Activated T-helper 1 cell treated with Interleukin-2 at 50 U/mL for 16 hours (primary cell): ENCODE results near the gene SLC7A4.
"Not testable (repeated sequence)": the region's sequence is repeated elsewhere in the genome, so short reads cannot be mapped to it uniquely, and the experiment has no call there.

Experiments used
- DNase-seq: peaks from one replicate; pipeline ENCODE4 v3.0.0-alpha.2; 2020; ENCODE audit warnings: low read depth

SLC7A4 gene, protein sequence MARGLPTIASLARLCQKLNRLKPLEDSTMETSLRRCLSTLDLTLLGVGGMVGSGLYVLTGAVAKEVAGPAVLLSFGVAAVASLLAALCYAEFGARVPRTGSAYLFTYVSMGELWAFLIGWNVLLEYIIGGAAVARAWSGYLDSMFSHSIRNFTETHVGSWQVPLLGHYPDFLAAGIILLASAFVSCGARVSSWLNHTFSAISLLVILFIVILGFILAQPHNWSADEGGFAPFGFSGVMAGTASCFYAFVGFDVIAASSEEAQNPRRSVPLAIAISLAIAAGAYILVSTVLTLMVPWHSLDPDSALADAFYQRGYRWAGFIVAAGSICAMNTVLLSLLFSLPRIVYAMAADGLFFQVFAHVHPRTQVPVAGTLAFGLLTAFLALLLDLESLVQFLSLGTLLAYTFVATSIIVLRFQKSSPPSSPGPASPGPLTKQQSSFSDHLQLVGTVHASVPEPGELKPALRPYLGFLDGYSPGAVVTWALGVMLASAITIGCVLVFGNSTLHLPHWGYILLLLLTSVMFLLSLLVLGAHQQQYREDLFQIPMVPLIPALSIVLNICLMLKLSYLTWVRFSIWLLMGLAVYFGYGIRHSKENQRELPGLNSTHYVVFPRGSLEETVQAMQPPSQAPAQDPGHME

DNA sequence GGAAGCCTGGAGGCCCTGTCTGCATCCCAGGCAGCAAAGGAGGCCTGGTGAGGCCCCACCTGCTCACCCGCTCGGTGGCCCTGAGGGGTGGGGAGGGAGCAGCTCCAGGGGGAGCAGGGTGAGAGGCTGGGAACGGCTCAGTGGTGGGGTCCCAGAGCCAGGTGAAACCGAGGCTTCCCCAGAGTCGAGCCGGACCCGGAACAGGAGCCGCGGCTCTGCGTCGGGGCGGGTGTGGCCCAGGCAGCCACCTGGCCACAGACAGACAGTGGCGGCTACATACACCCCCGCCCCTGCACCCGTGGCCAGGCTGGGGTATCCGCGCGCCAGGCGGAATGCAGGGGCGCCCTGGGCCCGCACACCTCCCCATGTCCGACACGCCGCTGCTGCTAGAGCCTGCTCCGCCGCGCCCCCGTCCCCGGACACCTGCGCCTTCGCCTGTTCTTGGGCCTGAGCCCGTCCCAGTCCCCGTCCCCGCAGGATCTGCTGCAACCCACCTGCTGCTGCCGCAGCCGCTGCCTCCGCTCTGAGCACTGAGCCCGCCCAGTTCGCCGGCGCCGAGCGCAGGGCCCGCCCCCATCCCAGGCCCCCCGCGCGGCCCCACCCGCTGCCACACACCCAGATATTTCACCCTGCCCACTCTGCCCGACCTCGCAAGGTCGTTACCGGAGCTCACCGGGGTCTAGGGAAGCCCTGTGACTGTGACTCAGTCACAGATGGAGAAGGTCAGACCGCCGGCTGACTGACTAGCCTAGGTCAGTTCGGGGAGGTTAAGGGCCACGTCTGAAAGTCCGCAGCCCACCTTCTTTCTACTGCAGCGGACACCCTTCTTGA is at the start of gene SLC7A4:
Gene SLC7A4, minus strand, starts transcription at position 525 of the 831 bp plus-strand sequence. CDS start 749 bp downstream, outside the sequence.
- DNase-seq, result no peak

DNA sequence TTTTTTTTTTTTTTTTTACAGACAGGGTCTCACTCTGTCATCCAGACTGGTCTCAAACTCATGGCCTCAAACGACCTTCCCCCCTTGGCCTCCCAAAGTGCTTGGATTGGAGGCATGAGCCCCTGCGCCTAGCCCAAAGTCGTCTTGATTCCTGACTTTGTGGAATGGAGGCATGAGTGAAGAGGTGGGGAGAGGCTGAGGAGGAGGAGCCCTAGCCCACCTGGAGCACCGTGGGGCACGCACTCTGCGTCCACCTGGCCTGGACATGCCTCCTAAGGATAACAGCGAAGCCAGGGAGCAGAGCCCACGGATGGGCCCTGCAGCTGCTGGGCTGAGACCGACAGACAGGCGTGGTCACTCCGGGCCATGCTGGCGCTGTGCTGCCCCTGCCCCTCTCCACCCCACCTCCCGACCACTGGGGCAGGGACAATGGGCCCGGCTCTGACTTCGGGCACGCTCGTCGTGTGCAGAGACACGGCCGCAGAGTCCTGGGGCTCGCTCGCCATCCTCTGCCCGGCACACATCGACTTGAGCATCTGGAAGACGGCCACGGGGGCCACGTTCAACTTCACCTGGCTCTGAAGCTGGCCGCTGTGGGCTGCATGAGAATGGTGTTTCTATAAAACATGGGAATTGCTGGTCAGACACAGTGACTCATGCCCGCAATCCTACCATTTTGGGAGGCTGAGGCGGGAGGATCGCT is 48.2 kb upstream of the SLC7A4 start:
- no peak for DNase-seq

DNA sequence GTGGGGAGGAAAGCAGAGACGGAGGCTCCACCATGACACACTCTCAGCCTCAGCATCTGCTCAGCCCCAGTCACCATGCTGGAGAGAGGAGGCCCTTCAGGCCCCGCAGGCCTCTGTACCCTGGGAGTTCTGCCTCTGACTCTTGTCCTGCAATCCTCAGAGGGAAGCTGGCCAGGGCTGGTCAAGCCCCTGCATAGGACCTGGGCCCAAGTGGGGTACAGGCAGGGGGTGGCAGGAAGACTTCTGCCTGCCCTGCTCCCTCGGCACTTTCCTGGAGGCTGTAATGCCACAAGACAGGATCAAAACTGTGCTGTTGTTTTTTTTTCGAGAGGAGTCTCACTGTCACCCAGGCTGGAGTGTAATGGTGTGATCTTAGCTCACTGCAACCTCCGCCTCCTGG is 47.1 kb upstream of the SLC7A4 start:
- DNase-seq, result no peak

DNA sequence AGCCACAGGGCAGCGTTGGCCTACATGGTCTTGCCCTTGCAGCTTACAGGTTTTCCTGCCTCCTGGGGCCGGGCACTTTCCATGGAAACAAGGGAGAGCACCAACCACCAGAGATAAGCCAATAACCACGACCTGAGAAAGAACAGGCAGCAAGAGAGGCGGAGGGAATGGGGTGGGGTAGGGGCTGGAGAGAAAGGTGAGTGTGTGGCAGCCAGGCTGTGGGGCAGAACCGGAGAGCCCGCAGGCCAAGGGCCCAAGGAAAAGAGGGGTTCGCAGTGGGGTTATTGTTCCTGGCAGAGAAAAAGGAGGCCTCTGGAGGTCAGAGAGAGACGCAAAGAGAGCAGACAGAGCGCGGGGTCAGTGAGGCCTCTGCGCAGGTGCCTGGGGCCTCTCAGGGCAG is 46.6 kb upstream of the SLC7A4 start:
- DNase-seq, result no peak

DNA sequence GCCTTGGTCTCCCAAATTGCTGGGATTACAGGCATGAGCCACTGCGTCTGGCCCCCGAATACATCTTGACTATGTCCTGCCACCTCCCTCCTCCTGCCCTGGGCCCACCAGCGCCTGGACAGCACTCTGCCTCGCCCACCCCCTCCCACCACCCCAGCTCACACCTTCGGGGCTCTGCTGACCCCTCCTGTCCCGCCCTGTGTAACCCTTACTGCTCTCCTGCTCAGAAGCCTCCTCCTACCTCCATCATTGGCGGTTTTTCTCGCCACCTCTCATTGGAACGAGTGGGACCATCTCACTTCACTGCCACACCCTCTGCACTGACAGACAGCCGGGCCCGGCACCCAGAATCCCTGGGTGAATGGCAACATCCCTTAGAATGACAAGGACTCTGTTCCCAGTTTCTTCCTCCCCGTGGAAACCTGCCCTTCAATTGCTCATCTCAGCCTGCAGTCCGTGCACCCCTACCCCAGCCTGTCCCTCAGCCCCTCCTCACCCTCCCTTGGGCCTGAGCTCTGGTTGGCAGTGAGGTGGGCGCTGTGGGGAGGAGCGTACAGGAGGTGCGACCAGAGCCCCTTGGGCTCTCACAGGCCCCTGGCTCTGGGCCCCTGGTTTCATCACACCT is 45.6 kb upstream of the SLC7A4 start:
- no peak for DNase-seq

DNA sequence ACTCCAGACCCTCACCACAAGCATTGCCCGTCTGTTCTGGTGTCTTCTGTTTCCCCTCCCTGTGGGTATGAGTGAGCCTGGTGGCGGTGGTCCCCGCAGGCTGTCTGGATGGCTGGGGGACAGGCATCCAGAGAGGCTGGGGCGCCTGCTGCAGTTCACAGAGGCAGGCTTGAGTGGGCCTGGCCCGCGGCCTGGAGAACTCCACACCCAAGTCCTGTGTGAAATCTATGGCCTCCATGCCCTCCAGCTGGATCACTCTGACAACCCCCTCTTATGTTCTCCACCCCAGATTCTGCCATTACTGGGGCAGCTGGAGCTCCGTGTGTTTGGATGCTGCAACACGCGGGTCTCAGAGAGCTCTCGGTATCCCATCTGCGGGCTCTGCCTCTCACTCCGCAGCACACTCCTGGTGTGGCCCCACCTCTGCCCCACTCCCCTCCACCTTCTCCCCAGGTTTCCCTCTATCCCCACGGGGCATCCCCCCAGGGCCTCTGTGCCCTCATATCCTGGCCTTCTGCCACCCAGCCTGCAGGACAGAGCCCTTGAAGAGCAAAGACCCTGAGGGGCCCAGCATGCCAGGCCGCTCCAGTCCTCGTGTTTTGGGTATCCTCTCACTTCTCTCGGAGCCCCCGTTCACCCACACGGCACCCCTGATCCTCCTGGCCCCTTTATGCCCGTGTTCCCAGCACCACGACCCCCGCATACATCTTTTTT is 44.7 kb upstream of the SLC7A4 start:
- no peak for DNase-seq

DNA sequence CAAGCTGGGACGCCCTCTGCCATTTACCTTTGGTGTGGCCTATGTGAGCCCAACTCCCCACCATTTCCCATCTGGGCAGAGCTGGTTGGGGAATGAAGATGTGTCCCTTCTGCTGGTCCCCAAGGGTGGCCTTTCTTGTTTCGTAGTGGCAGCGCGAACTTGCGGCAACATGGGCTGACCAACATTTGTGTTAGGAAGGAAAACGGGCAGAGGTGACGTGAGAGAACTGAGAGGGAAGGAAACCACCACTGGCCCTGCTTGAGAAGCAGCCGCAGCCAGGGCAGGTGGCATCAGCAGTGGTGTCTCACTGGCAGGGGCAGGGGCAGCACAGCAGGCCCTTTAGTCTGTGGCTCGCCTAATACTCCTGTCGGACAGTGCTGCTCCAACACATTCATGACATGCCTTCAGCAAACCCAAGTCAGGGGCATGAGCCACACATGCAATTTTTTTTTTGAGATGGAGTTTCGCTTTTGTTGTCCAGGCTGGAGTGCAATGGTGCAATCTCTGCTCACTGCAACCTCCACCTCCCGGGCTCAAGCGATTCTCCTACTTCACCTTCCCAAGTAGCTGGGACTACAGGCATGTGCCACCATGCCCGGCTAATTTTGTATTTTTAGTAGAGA is 43.3 kb upstream of the SLC7A4 start:
- DNase-seq, result no peak

DNA sequence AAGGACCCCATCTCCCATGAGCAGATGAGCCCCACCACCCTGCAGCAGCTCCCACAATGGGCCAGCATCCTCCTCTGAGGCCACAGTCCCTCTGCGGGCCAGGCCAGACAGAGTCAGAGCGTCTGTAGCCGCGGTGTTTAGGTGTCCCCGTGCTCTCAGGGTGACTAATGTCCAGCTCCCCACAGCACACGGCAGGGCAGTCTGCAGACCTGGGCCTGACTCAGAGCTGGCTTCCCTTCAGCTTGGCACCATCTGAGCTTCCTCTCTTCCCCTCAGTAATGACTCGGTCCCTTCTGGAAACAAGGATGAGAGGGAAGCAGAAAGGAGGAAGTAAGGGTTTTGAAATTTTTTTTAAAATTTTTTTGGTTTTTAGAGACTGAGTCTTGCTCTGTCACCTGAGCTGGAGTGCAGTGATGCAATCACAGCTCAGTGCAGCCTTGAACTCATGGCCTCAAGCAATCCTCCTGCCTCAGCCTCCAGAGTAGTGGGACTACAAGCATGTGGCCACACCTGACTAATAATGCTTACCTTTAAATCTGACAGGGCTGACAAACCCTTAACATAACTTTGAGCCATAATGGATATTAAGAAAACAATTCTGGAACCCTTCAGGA is 41.8 kb upstream of the SLC7A4 start:
- no peak for DNase-seq

DNA sequence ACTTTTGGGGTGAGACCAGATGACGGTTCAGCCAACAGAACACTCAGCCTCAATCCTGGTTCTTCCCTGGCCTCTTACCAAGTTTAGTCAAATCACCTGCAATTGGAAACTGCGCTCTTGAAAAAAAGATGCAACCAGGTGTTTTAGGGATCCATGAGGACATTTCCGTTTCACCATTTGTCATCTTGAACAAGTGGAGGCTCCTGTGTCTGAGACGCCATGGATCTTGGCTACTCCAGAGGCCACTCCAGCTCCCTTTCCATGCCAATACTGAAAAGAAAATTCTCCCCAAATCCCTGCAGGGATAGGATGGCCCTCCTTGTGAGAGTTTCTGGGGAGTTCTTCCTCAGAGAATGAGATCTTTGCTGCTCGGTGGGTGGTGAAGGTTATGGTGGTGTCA is 41.1 kb upstream of the SLC7A4 start:
- DNase-seq, result no peak

DNA sequence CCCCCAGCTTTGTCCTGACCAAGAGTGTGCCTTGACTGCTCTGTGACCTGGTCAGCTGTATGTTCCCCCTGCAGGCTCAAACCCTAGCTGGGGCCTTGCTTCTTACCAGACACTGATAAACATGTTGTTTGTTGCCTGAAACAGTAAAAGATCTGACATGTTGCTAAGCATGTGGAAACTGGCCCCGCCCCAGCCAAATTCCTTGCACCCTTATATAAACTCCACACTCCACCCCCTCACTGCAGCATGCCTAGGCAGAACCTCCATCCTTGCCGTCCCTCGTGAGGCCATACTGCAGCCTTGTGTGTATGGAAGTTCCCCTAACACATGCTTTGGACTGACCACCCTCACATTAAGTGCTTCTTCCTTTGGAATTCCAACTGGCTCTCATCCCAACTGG is 40.7 kb upstream of the SLC7A4 start:
- DNase-seq, result no peak

DNA sequence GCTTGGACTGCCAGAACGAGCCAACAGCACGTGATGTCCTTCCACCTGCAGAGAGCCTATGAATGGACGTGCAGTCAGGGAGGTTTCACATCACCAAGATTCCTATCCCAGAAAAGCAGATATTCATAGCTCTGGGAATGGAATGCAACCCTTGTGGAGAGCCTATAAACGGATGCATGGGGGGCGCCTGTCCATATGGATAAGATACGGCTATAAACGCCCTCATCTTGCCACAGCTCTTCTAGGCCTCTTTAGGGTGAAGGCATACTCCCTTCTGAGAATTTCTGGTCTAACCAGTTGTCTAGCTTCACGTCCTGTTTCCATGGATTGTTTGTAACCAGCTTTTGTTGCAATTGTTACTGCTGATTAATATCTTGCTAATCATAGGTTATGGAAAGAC is 39.4 kb upstream of the SLC7A4 start:
- not testable (repeated sequence) for DNase-seq

DNA sequence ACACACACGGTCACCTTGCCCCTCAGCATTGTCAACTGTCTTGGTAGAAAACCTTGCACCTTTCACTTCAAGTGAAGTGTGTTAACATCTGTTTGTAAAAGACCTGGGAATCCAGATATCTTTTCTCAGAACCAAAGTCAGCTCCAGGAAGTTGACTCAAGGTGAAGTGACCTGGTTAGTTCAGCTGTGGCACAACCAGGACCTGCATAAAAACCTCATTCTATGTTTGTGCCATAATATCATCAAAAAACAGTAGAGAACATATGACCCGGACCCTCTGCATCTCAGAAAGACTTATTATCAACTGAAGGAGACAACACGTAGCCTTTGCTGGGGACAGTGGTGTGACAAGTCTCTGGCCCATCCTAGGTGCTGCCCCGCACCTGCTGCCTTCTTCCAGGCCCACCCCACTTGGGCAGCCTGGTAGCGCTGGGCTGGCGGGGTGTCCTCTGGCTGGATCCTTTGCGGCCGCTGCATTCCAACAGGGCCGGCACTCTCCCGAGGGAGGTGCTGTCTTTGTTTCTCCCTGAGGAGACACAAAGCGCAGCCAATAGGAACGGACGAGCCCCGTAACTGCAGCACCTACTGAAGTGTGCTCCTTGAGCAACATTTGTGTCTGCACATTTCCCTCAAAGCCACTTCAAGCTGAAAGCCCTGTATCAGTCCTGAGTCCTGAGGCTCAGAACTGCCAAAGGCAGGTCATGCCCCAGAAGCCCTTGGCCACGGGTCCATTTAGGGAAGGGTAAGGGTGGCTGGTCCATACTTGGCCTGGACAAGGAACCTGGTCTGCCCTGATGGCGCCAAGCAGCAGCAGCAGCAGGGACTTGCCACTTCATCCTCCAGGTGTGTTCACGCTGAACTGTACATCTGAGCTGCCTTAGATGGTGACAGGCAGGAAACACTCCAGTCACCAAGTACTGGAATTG is 38.6 kb upstream of the SLC7A4 start:
- DNase-seq, result no peak

DNA sequence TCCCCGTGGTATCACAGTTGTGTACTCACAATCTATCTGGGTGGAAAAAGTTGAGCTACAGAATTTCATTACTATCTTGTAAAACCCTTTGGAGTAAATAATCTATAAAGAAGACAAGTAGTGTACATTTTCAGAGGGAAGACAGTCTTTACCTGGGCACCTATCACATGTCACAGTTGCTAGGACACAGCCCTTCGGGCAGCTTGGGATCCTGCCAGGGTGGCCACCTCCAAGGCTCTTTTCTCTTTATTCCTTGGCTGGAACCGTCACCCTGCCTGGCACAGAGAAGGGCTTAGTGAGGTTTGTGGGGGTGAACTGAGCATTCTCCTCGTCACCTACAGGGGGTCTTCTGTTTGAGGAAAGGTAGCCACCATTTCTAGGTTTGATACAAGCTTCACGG is 37.0 kb upstream of the SLC7A4 start:
- DNase-seq, result no peak

DNA sequence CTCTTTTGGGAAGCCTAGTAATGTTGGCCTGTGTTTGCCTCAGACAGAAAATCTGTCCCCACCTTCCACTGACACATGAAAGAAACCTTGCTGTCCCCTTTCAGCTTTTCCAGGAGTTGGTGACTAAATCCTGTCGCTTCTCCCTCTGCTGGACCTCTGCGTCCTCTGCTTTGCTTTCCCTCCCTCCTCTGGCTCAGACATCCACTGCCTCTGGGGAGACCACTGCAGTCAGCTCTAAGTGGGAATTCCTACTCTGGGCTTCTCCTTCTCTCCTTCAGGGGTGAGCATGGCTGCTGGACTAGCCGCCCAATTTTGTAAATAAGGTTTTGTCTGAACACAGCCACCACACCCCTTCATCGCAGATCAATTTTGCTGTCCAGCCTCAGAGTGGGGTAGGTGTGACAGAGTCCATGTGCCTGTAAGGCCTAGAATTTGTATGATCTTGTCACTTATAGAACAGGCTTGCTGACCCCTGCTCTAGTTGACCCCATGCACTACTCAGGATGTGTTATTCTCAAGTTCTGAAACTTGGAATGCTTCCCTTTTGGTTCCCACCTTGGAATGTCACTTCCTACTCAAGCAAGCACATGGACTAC is 36.4 kb upstream of the SLC7A4 start:
- DNase-seq, result no peak

DNA sequence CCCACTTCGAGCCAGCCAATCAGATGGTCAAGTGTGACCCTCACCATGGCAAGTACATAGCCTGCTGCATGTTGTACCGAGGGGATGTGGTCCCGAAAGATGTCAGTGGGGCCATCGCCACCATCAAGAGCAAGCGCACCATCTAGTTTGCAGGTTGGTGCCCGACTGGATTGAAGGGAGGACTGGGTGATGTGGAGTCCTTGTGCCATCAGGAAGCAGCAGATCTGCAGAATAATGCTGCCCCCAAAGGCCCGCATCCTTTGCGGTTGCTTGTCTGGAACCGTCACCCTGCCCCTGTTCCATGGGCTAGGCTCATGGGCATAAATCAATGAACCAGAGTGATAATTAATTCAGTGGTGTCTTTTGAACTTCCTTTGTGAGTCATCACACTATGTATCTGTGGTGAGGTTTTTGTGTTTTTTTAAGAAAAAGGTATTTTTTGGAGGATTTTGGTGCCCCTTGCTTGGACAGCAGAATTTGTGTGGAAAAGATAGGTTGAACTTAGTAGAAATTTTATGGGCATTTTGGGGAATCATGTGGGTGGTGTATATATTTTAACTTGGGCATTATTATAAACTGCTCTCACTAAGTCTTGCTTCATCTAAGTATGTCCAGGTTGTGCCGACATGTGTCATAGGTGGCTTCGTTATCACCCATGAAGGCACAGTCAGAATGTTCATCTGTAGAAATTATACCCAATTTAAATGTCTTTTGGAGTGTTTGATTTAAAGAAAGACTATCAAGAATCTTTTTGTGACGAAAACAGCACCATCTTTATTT is 35.7 kb upstream of the SLC7A4 start:
- no peak for DNase-seq

DNA sequence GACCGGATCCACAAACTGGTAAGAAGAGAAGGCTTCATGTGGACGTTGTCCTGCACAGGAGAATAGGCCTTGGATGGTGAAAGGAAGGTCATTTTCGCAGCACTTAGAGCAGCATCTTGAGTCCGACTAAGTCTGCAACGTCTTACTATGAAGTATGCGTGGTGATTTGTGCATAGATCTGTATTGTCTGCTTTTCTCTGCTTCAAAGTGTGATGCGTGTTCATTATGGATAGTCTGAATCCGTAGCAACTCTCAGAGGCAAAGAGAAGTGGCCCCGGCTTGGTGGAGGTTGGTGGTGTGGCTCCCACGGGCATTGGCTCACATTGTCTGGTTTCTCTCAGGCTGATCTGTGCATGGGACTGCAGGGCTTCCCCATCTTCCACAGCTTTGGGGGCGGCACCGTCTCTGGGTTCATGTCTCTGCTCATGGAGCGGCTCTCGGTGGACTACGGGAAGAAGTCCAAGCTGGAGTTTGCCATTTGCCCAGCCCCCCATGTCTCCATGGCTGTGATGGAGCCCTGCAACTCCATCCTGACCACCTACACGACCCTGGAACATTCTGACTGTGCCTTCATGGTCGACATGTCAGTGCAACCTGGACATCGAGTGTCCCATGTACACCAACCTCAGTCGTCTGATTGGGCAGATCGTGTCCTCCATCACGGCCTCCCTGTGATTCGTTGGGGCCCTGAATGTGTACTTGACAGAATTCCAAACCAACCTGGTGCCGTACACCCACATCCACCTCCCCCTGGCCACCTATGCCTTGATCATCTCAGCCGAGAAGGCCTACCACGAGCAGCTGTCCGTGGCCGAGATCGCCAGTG is 34.9 kb upstream of the SLC7A4 start:
- DNase-seq, result no peak
